Stimulated activated CD8-positive, alpha-beta memory T cell treated with anti-CD3 and anti-CD28 coated beads, Interleukin-4, amount 100 ng/mL, for 48 hours (primary cell): ENCODE measurements around the gene KCNH1.
"Not testable (repeated sequence)": the region's sequence is repeated elsewhere in the genome, so short reads cannot be mapped to it uniquely, and the experiment has no call there.

Experiments
- DNase-seq: peaks from one replicate; pipeline ENCODE4 v3.0.0-alpha.2; 2020

Gene KCNH1

GRCh38 chr1:211099393-211099792 lies 34.6 kb downstream of the KCNH1 start:
- DNase-seq: no peak

DNA sequence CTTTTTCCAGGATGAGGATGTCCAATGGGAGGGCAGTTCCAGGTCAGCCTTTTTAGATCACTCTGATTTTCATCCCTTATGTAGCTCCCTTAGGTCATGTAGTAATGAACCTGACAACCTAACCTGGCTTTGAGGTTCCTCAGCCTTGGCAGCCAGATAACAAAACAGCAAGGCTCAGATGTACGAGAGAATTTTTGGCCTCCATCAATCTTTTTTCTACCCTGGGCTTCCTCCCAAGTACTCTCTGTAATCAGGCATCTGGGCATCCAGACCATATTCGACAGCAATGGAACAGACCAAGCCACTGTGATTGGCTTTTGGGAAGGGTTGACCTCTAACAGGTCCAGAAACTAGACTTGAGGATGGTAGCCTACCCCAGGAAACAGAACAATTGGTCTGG lies 38.6 kb downstream of the KCNH1 start:
- no peak for DNase-seq

- DNase-seq: no peak
These were observed 41.0 kb downstream of the KCNH1 start for GRCh38 chr1:211092955-211093354.

- DNase-seq: no peak
These were observed 42.1 kb downstream of the KCNH1 start for GRCh38 chr1:211091867-211092266.

DNA sequence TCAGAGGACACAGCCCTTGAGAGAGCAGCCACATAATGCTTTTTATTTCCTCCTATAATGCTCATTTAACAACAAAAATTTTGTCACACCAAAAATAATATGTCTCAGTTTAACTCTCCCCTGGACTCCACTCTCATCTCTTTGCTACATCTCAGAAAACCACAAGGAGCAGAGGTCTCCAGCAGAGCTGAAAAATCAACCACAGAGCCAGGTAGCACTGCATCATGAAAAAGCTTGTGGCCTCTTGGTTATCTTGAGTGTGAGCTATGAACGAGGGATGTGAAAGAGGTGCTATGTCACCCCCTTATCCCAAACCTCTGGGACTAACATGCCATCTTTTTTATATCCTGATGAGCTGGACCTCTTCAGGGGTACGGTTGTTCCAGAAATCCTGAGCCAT lies 44.4 kb downstream of the KCNH1 start:
- DNase-seq: no peak

- no peak for DNase-seq
These were observed 45.8 kb downstream of the KCNH1 start for GRCh38 chr1:211088156-211088555.

- no peak for DNase-seq
These were observed 51.1 kb downstream of the KCNH1 start for GRCh38 chr1:211082824-211083223.

DNA sequence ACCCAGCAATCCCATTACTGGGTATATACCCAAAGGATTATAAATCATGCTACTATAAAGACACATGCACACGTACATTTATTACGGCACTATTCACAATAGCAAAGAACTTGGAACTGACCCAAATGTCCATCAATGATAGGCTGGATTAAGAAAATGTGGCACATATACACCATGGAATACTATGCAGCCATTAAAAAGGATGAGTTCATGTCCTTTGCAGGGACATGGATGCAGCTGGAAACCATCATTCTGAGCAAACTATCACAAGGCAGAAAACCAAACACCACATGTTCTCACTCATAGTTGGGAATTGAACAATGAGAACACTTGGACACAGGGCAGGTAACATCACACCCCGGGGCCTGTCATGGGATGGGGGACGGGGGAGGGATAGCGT lies 52.5 kb downstream of the KCNH1 start:
- DNase-seq: not testable (repeated sequence)

DNA sequence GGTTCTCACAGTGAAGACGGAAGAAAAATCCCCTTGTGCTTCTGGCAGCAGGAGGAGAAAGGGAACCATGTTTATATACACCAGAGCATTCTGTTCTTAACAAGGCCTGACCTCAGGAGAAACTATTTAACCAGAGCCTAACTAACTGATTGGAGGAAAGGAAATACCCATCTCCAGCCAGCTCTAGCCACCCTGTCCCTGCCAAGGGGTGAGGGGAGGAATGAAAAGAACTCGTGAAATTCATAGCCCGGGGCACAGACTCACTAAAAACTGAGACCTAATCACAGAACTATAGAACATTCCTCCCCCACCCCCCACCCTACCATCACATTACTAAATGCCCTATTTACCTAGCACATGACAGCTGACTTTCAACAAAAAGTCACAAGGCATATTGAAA lies 65.0 kb downstream of the KCNH1 start:
- DNase-seq: no peak

DNA sequence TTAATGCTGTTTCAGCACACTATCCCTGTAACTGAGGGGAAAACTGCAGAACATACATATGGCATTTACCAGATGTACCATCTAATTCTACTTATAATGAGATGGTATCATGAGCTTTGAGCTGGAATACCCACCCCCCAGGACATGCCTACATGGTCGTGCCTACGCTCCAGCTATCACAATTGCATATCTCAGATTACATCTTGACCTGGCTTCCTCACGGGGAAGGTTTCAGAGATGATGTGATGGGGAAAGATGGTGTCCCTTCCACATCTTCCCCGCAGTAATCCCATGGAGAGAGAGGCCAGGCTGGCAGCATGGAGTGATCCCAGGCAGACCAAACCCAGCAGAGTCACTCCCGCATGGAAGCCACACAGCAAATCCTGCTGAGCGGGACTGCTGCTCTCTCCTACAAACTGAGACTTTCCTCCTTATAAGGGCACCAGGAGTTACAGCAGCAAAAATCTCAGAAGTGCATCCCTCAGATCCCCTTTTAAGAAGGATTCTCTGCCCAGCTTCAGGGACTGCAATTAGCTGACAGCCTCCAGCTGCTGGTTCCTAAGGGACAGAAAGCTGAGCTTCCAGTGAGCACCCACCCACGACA lies 67.1 kb downstream of the KCNH1 start:
- DNase-seq: no peak

DNA sequence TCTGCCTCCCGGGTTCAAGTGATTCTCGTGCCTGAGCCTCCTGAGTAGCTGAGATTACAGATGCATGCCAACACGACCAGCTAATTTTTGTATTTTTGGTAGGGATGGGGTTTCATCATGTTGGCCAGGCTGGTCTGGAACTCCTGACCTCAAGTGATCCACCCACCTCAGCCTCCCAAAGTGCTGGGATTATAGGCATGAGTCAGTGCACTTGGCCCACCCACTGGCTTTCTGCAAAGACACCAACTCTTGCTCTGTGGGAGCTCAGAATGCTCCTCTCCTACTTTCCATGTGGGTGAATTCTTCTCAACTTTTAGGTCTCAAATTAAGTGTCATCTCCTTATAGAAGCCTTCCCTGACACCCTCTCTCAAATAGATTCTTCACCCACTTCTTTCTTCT lies 92.1 kb downstream of the KCNH1 start:
- not testable (repeated sequence) for DNase-seq

DNA sequence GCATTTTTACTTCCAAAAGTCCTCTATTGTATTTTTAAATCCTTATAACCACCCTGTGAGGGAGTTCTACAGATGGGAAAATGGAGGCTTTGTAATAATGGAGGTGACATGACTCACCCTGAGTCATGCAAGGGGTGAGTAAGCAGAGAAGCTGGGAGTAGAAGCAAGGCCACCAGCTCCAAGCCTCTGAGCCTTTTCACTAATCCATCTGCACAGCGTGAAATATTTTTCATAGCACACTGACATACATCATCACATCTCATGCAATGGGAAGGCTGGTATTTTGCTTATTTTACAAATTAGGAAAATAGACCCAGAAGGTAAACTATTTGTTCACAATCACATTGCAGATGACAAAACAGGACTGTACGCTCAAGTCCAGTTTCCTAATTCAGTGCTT lies 96.9 kb downstream of the KCNH1 start:
- peak; percentile 24 for DNase-seq

GRCh38 chr1:211036381-211037060 lies 97.4 kb downstream of the KCNH1 start:
- DNase-seq: no peak

DNA sequence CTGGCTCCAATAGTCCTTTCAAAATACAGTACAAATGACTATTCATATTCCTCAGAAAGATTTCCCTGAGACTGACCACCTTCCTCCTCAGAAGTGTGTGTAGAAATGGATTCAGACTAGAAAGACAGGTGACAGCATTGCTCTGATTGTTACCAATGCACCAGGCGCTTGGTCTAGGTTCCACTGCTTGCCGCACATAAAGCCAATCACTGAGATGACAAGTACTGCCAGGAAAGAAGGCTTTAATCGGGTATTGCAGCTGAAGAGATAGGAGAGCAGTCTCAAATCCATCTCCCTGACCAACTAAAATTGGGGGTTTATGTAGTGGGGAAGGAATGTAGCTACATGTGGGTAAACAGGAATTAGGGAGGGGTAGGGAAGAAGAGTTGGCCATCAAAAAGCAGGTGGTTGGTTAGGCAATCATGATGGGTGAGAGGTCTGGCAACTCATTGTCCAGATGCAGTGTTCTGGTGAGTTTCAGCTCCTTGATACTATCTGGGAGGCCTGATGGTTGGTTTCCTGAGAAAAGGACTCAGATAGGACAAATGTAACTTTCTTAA lies 98.0 kb downstream of the KCNH1 start:
- no peak for DNase-seq

DNA sequence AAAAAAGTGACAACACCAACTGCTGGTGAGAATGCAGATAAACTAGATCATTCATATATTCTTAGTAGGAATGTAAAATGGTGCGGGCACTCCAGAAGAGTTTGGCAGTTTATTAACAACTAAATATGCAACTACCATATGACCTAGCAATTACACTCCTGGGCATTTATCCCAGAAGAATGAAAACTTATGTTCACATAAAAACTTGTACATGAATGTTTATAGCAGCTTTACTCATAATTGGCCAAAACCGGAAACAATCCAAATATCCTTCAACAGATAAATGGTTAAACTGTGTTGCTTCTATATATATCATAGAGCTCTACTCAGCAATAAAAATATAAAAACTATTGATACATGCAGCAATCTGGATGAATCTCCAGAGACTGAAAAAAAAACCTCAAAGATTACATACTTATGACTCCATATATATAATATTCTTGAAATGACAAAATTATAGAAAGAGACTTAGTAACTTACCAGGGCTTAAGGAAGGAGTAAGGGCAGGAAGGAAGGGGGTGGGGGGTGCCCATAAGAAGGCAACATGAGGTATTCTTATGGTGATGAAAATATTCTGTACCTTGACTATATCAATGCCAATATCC lies 99.9 kb downstream of the KCNH1 start:
- DNase-seq: no peak

DNA sequence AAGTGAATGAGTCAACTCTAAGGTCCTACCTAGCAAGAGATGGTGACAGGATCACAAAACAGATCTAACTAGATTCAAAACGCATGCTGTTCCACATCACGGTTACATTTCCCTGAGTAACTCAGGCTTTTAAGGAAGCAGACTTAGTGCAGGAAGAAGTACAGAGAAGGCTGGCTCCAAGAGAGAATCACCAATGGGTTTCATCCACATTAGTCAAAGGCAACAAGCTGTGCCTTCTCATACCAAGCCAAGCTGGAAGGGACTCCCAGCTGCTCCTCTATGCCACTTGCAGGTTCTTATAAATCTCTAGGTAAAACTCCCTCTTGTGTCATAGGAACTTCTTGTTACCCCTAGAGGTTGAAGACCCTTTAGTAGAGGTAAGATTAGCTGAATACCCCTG lies 109.0 kb downstream of the KCNH1 start:
- DNase-seq: no peak

- no peak for DNase-seq
These were observed 114.7 kb downstream of the KCNH1 start for GRCh38 chr1:211019266-211019665.

- DNase-seq: no peak
These were observed 115.3 kb downstream of the KCNH1 start for GRCh38 chr1:211018690-211019089.

DNA sequence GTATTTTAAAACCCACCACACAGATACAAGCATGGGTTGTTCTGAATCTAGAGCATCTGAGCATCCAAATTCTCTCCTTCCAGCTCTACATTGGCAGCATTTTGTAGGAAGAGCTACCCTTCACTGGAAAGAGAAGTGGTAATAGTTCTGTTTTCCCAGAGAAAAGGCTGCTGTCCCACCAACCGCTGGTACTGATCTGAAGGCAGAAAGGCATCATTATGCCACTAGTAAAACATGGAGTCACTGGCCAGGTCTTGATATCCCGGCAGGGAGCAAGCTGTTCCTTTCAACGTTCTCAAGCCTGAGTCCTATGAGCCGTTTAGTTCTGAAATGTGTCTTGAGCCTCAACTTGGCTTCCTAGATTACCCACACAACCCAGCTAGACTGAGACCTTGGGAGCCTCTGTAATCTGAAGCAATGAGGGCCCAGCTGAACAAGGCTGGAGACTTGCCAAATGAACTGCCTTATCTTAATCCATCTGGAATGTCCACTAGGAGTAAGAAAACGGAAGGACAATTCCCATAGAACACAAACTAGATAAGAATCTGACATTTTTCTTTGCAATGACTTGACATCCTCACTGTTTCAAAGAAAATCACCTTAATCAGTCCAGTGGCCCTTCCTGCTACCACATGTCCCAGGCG lies 116.8 kb downstream of the KCNH1 start:
- DNase-seq: no peak

DNA sequence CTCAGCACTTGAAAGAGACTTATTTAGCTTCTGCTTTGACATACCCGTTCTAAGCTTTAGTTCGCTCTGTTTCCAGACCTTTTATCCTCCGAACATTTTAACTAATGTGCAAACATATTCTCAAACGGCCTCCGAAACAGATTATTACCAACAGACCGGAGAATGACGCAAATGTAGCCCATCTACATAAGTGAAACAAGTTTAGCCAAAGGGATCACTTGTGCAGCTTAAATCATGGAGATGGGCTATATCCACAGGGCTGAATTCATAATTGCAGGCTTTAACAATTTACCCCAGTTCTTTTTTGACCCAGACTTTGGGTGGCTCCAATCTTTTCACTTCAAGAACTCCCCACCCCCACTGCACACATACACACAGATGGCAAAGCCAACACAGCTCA lies 119.7 kb downstream of the KCNH1 start:
- no peak for DNase-seq

GRCh38 chr1:211013346-211014240 lies 120.4 kb downstream of the KCNH1 start:
- DNase-seq: no peak

DNA sequence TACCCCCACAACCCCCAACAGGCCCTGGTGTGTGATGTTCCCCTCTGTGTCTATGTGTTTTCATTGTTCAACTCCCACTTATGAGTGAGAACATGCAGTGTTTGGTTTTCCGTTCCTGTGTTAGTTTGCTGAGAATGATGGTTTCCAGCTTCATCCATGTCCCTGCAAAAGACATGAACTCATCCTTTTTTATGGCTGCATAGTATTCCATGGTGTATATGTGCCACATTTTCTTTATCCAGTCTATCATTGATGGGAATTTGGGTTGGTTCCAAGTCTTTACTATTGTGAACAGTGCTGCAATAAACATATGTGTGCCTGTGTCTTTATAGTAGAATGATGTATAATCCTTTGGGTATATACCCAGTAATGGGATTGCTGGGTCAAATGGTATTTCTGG lies 122.8 kb downstream of the KCNH1 start:
- DNase-seq: not testable (repeated sequence)

- no peak for DNase-seq
These were observed 124.0 kb downstream of the KCNH1 start for GRCh38 chr1:211009944-211010343.
